Fibroblast of skin of abdomen (primary cell): ENCODE measurements around the gene DNMT3A.
A peak's percentile ranks its signal among the peaks of the same experiment; 100 is the strongest.
"Not testable (repeated sequence)": the region's sequence is repeated elsewhere in the genome, so short reads cannot be mapped to it uniquely, and the experiment has no call there.

ENCODE experiments used
- DNase-seq: peaks from one replicate; pipeline ENCODE4 v3.0.0-alpha.2; 2013

DNMT3A gene

DNA sequence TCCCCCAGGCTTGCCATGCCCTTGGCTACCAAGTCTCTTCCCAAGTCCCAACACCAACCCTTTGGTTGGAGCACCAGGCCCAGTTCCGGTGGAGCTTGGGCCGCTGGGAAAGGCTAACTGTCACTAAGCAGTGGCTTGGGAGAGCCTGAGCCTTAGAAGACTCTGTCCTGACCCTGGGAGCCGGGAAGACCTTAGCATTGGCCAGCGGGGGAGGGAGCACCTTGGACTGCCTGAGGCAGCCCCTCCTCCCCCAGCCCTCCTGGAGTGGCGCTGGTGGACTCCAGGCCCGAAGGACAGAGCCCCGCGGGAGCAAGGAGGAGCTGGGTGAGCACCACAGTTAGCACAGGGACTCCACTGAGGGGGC, 110.8 kb downstream of the DNMT3A start:
- DNase-seq: no peak

GRCh38 chr2:25230198-25230947, 111.4 kb downstream of the DNMT3A start:
- DNase-seq: no peak

DNA sequence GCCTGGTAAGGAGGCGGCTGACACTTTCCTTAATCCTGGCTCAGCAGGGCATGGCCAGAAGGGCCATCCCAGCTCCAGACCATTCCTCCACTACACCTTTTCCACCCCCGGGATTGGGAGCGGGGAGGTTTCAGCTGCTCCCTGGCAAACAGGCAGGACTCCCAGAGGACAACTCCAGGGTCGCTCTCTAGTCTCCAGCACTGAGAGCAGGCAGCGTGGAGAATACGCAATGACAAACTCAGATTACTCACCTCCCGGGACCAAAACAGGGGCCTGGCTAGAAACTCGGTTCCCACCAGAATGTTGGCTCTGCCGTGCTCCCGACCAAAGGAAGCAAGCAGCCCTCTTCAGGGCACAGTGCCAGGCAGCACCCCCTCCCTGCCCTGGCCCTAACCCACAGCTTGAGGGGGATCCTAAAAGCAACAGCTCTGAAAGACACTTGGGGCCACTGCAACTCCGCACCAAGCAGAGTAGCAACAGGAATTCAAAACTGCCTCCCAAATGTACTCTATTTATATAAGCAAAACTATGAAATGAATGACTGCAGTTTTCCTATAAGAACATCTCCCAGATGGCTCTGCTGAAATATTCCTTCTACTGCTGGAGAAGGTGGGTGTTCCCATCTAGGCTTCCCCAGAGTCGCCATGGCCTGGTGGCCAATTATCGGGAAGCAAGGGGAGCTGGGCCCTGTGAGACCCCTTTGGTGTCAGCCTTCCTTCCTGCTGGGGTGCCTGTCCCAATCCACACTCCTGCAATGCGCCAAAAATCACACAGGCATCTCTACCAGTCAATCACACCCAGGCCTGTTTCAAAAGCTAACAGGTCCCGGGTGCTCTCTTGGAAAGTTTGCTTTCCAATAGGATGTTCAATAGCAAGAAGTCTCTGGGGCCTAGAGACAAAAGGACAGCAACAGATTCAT, 112.2 kb downstream of the DNMT3A start:
- peak; percentile 44 for DNase-seq

- peak; percentile 82 for DNase-seq
Measured at GRCh38 chr2:25228848-25229278, 112.9 kb downstream of the DNMT3A start.

DNA sequence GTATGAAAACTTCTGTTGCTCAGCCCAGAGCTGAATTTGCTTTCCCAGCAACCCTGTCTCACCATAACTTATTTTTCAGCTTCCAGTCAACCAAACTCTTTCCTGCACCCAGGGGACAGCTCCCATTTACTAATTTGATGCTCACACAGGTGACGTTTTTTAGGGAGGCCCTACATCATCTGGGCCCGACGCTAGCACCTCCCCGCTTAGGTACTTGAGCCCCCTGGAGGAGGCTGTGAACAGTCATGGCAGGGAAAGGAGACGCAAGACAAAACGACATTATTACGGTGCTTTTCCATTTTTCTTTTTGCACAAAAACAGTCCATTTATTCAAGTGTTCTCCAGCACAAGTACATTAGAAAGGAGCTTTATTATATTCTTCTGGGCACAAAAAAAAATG, 114.1 kb downstream of the DNMT3A start:
- no peak for DNase-seq

- no peak for DNase-seq
Measured at GRCh38 chr2:25226827-25227226, 114.9 kb downstream of the DNMT3A start.

DNA sequence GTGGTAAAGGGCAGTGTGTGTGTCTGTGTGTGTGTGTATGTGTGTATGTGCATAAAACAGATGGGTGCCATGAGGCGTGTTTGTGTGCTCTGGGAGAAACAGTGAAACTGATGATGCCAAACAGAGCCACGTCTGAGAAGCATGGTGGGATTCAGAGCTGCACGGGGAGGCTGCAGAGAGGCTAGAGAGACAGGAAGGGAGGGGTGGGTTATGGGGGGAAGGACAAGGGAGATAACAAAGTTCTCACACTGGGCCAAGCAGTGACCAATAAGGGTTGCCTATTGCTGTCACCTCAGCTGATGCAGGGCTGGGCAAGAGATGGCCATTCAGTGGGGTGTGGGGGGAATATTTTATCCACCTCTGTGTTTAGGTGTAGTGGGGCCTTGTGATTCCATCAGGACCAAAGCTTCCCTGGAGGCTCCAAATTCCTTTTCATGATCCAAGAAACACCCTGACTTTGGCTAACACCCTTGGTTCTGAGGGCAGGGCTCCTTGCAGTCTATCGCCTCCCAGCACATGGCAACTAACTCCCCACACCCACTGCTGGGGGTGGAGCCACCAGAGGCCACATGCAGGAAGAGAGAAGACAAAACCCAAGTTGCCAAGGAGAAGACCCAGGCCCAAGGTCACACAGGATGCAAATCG, 119.1 kb downstream of the DNMT3A start:
- no peak for DNase-seq

DNA sequence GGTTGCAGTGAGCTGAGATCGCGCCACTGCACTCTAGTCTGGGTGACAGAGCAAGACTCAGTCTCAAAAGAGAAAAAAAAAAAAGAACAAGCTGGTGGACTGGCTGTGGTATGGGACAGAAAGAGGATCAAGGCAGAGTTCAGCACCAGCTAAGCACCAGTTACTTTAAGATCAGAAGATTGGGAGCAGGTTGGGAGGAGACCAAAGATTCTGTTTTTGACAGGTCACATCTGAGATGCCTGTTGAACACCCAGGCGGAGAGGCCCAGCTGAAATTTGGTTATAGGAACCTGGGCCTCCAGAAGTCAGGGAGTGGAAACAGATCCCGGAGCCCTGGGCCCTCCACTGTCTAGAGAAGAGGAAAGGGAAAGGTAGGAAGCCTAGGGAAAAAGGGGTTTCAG, 120.1 kb downstream of the DNMT3A start:
- no peak for DNase-seq

- DNase-seq: no peak
Measured at GRCh38 chr2:25220313-25220712, 121.4 kb downstream of the DNMT3A start.

DNA sequence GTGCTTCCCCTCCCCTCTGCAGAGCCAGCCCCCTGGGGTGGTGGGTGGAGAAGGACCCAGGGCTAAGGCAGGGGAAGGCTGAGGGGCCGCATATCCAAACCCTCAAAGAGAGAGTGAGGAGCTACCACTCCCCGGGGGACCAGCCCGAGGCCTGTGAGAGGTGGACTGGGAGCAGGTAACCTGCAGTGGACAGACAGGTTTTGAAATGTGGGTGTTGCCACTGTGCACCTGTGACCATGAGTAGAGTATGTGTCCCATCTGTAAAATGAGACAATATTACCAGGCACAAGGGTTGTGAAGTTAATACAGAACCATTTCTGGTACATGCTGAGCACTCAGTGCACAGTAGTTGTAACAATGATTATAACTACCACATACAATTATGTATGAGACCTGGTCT, 122.1 kb downstream of the DNMT3A start:
- no peak for DNase-seq

- DNase-seq: no peak
Measured at GRCh38 chr2:25218100-25218499, 123.6 kb downstream of the DNMT3A start.

- DNase-seq: peak; percentile 85
Measured at GRCh38 chr2:25215948-25216679, 125.6 kb downstream of the DNMT3A start.

- no peak for DNase-seq
Measured at GRCh38 chr2:25215232-25215631, 126.5 kb downstream of the DNMT3A start.

- no peak for DNase-seq
Measured at GRCh38 chr2:25213229-25213628, 128.5 kb downstream of the DNMT3A start.

DNA sequence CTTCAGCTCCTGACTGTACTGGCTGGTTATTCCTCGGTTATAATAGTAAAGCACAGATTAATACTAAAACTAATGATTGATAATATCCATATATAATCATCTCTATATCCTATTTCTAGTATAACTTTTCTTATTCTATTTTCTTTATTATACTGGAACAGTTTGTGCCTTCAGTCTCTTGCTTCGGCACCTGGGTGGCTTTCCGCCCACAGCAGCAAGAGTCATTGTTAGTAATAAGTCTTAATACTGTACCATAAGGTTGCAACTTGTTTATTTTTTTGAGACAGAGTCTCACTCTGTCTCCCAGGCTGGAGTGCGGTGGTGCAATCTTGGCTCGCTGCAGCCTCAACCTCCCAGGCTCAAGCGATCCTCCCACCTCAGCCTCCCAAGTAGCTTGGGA, 130.8 kb downstream of the DNMT3A start:
- not testable (repeated sequence) for DNase-seq

DNA sequence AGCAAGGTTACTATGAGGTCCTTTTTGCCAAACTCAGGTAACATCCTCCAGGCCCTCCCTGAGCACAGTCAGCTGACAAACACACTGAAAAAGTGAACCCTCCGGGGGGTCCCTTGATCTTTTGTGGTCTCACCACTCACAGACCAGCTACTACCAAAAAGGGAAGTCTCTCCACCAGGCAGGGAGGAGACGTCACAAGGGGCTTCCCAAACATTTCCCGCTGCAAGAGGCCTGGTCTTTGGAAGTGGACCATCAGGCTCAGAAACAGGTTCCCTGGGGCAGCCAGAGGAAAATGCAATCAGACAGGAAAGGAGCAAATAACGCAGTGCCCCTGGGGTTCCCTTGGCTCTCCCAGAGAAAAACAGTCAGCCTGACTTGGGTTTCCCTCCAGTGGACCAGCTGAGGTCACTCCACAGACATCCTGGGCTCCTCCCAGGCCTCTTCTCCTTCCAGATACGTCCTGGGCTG, 134.6 kb downstream of the DNMT3A start:
- DNase-seq: no peak

DNA sequence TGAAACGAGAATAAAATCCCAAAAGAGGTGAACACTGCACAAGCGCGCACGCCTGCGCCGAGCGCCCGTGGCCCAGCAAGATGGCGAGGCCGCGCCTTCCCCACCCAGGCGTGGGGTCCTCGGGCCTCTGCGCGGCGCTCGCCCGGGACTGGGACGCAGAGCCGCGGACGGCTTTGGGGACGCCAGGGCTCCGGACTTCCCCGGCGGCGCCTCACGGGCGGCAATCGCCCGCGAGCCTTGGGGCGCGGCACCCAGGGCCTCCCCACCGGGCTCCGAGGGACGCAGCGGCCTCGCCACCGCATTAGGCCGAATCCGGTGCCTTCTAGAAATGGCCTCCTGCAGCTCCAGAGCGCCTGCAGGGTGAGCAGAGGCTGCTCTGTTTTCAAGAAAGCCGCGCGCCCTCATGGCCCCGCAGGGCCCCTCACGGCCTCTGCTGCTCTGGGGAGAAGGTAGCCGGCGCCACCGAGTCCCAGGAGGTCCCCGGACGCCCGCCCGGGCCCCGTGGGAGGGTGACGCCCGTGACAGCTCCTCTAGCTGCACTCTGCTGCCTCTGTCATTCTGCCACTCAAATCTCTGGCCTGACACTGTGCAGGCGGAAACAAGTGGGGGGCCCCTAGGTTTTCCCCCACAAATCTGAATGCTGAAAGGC, 137.4 kb downstream of the DNMT3A start:
- DNase-seq: peak; percentile 21

DNA sequence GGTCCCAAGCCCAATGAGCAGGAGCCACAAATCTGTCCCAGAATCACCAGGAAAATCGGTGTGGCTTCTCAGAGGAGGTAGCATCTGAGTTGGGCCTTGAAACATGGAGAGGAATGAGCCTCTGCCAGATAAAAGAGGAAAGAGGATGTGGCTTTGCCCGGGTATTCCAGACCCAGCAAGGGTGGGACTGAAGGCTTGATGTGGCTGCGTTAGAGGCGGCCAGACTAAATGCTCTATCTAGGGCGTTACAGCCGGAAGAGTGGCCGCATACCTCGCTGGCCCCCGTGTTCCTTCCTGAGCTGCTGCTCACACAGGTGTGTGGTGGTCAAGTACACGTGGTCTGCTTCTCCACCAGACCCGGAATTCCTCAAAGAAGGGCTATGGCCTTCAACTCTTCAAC, 139.4 kb downstream of the DNMT3A start:
- no peak for DNase-seq

GRCh38 chr2:25201794-25202193, 139.9 kb downstream of the DNMT3A start:
- DNase-seq: no peak

DNA sequence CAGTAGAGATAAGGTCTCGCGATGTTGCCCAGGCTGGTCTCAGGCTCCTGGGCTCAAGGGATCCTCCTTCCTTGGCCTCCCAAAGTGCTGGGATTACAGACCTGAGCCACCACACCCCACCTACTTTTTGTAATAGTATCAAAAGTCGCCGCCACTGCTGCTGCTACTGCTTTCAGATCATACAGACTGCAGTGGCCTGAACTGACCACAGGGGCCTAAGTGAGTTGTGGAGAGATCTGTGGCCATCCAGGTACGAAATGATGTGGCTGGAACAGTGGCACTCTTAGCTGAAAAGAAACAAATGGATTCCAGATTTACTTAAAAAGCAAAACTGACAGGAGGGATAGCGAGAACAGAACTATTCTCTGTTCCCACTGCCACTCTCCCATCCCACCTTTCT, 140.5 kb downstream of the DNMT3A start:
- no peak for DNase-seq

GRCh38 chr2:25198576-25198975, 143.1 kb downstream of the DNMT3A start:
- DNase-seq: no peak

GRCh38 chr2:25198209-25198525, 143.6 kb downstream of the DNMT3A start:
- DNase-seq: no peak
